Hematopoietic multipotent progenitor cell treated with erythropoietin and hydrocortisone succinate and interleukin-3 and kit ligand, for 4 days (in vitro differentiated cells): ENCODE measurements around the gene IRX4.

Experiments used
- DNase-seq: peaks from one replicate; pipeline ENCODE4 v3.0.0-alpha.2; 2015

IRX4 gene

GRCh38 chr5:1890296-1890695 is 7.6 kb upstream of the IRX4 start:
- DNase-seq: no peak

- no peak for DNase-seq
These were observed 6.8 kb upstream of the IRX4 start for GRCh38 chr5:1889321-1890065.

- no peak for DNase-seq
These were observed 6.0 kb upstream of the IRX4 start for GRCh38 chr5:1888541-1889251.

GRCh38 chr5:1887588-1888360 is 5.0 kb upstream of the IRX4 start:
- no peak for DNase-seq

- no peak for DNase-seq
These were observed 4.3 kb upstream of the IRX4 start for GRCh38 chr5:1886846-1887587.

- DNase-seq: no peak
These were observed 3.4 kb upstream of the IRX4 start for GRCh38 chr5:1885868-1886845.

GRCh38 chr5:1885404-1885755 is 2.7 kb upstream of the IRX4 start:
- no peak for DNase-seq

- no peak for DNase-seq
These were observed 2.1 kb upstream of the IRX4 start for GRCh38 chr5:1884678-1885403.

GRCh38 chr5:1883925-1884677 is 1.4 kb upstream of the IRX4 start:
- DNase-seq: no peak

- peak; percentile 37 for DNase-seq
These were observed 597 bp upstream of the IRX4 start for GRCh38 chr5:1883120-1883924.

GRCh38 chr5:1881731-1882336 is 891 bp downstream of the IRX4 start:
- no peak for DNase-seq

- no peak for DNase-seq
These were observed 1.6 kb downstream of the IRX4 start for GRCh38 chr5:1881098-1881572.

GRCh38 chr5:1880377-1881025 is 2.2 kb downstream of the IRX4 start:
- no peak for DNase-seq

- DNase-seq: no peak
These were observed 3.1 kb downstream of the IRX4 start for GRCh38 chr5:1879292-1880263.

- DNase-seq: no peak
These were observed 4.5 kb downstream of the IRX4 start for GRCh38 chr5:1878050-1878849.
